ENCODE measurements around the gene SLC6A4.

GRCh38 chr17:30240177-30240576 is 4.7 kb upstream of the SLC6A4 start:
- TF ChIP-seq ZNF274 (IDR thresholded peaks at IDR 0.05; ENCODE audit: low read depth, low read length) (no peak), YY1 (IDR thresholded peaks at IDR 0.05; ENCODE audit: insufficient read depth, insufficient read length) (no peak), SUZ12 (IDR thresholded peaks at IDR 0.05; ENCODE audit: extremely low read depth, insufficient read depth, insufficient read length) (no peak)
